SK-N-SH treated with all-trans-retinoic acid at 6 μM for 48 hours (cell line): ENCODE measurements around the gene TSEN54.

ENCODE experiments used
- BACH2 ChIP-seq: fragments of 250-450 bp; sonication (Bioruptor Pico); IDR thresholded peaks from 2 replicates; pipeline ENCODE4 v1.9.0; 2021; ENCODE audit warnings: mild to moderate bottlenecking, borderline replicate concordance
- ESRRG ChIP-seq: fragments of 250-450 bp; sonication (Bioruptor Pico); IDR thresholded peaks from 2 replicates; pipeline ENCODE4 v1.6.1; 2021; ENCODE audit warnings: mild to moderate bottlenecking
- OSR1 ChIP-seq: fragments of 250-450 bp; sonication (Bioruptor Pico); IDR thresholded peaks from 2 replicates; pipeline ENCODE4 v1.8.0; 2022; ENCODE audit warnings: moderate library complexity, mild to moderate bottlenecking, inconsistent platforms
- PPARA ChIP-seq: fragments of 250-450 bp; sonication (Bioruptor Pico); IDR thresholded peaks from 2 replicates; pipeline ENCODE4 v1.5.0; 2020; ENCODE audit warnings: mild to moderate bottlenecking, borderline replicate concordance
- RARB ChIP-seq: fragments of 250-450 bp; sonication (Bioruptor Pico); IDR thresholded peaks from 2 replicates; pipeline ENCODE4 v1.8.0; 2021; ENCODE audit warnings: mild to moderate bottlenecking, moderate library complexity
- TCF4 ChIP-seq: fragments of 250-450 bp; sonication (Bioruptor Pico); IDR thresholded peaks from 2 replicates; pipeline ENCODE4 v1.8.0; 2021; ENCODE audit warnings: mild to moderate bottlenecking, moderate library complexity, borderline replicate concordance
- TOX ChIP-seq: fragments of 250-450 bp; sonication (Bioruptor Pico); IDR thresholded peaks from 2 replicates; pipeline ENCODE4 v1.8.0; 2021; ENCODE audit warnings: mild to moderate bottlenecking, moderate library complexity, borderline replicate concordance
- ZFP3 ChIP-seq: fragments of 250-450 bp; sonication (Bioruptor Pico); IDR thresholded peaks from 2 replicates; pipeline ENCODE4 v1.5.0; 2020; ENCODE audit warnings: mild to moderate bottlenecking, moderate library complexity
- ZFP30 ChIP-seq: fragments of 450-650 bp; formaldehyde crosslinking; IDR thresholded peaks from 2 replicates; pipeline ENCODE4 v1.5.0; 2022; ENCODE audit warnings: mild to moderate bottlenecking, moderate library complexity
- ZNF565 ChIP-seq: fragments of 450-650 bp; formaldehyde crosslinking; conservative IDR thresholded peaks from 2 replicates; pipeline ENCODE4 v1.5.0; 2020; ENCODE audit warnings: low read depth, mild to moderate bottlenecking, moderate library complexity
- TF ChIP-seq, protein P1 (sequence below): fragments of 250-450 bp; sonication (Bioruptor Pico); IDR thresholded peaks from 2 replicates; pipeline ENCODE4 v1.8.0; 2020; ENCODE audit warnings: mild to moderate bottlenecking, moderate library complexity, borderline replicate concordance
- TF ChIP-seq, protein P2 (sequence below): fragments of 250-450 bp; sonication (Bioruptor Pico); IDR thresholded peaks from 2 replicates; pipeline ENCODE4 v1.5.1; 2021; ENCODE audit warnings: mild to moderate bottlenecking, moderate library complexity
- TF ChIP-seq, protein P3 (sequence below): fragments of 250-450 bp; sonication (Bioruptor Pico); IDR thresholded peaks from 2 replicates; pipeline ENCODE4 v1.5.1; 2020; ENCODE audit warnings: low read depth, mild to moderate bottlenecking, moderate library complexity
- TF ChIP-seq, protein P4 (sequence below): fragments of 250-450 bp; sonication (Bioruptor Pico); IDR thresholded peaks from 2 replicates; pipeline ENCODE4 v1.5.0; 2020; ENCODE audit warnings: mild to moderate bottlenecking, moderate library complexity

DNA sequence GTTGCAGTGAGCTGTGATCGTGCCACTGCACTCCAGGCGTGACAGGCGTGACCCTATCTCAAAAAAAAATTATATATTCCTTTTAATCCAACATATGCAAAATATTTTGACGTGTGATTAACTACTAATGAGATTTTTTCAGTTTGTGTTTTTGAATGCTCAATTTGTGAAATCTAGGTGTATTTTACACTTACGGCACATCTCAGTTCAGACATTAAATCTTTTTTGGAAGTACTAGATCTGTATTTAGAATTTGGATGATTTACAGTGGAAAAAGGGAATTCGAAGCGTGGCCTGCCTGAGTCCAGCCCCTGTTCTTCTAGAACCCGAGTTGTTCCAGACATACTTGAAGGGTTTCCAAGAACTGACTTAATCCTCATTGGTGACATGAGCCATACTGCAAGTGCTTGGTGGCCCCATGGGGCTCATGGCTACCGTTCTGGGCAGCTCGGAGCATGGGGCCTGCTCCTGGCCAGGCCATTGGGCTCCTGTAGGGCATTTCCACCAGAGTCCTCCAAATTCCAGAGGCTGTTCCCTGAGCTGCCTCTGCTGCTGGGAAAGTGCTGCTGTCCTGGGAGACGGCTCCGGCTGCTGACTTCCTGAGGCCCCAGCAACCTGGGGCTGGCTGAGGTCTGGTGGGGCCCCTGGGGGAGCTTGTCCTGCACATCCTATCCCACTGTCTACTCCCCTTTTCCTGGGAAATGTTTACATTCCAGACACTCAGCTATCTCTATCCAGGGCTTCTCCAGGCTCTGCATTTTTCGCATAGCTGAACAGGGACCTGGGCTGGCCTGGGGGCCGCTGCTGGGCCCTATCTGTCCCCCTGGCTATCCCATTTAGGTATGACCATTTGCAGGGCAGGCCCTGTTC lies 36.3 kb downstream of the TSEN54 start:
- TF ChIP-seq ZNF565 (CRISPR knock-in tag) (no peak), TCF4 (CRISPR knock-in tag) (no peak), PPARA (CRISPR knock-in tag) (no peak), ZFP30 (CRISPR knock-in tag) (no peak), TOX (CRISPR knock-in tag) (no peak), ZFP3 (CRISPR knock-in tag) (no peak), RARB (CRISPR knock-in tag) (no peak), BACH2 (CRISPR knock-in tag) (no peak), ESRRG (no peak), OSR1 (CRISPR knock-in tag) (no peak)
- TF ChIP-seq, protein P1, sequence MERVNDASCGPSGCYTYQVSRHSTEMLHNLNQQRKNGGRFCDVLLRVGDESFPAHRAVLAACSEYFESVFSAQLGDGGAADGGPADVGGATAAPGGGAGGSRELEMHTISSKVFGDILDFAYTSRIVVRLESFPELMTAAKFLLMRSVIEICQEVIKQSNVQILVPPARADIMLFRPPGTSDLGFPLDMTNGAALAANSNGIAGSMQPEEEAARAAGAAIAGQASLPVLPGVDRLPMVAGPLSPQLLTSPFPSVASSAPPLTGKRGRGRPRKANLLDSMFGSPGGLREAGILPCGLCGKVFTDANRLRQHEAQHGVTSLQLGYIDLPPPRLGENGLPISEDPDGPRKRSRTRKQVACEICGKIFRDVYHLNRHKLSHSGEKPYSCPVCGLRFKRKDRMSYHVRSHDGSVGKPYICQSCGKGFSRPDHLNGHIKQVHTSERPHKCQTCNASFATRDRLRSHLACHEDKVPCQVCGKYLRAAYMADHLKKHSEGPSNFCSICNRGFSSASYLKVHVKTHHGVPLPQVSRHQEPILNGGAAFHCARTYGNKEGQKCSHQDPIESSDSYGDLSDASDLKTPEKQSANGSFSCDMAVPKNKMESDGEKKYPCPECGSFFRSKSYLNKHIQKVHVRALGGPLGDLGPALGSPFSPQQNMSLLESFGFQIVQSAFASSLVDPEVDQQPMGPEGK (CRISPR knock-in tag) = no peak
- TF ChIP-seq, protein P2, sequence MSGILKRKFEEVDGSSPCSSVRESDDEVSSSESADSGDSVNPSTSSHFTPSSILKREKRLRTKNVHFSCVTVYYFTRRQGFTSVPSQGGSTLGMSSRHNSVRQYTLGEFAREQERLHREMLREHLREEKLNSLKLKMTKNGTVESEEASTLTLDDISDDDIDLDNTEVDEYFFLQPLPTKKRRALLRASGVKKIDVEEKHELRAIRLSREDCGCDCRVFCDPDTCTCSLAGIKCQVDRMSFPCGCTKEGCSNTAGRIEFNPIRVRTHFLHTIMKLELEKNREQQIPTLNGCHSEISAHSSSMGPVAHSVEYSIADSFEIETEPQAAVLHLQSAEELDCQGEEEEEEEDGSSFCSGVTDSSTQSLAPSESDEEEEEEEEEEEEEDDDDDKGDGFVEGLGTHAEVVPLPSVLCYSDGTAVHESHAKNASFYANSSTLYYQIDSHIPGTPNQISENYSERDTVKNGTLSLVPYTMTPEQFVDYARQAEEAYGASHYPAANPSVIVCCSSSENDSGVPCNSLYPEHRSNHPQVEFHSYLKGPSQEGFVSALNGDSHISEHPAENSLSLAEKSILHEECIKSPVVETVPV (CRISPR knock-in tag) = no peak
- TF ChIP-seq, protein P3, sequence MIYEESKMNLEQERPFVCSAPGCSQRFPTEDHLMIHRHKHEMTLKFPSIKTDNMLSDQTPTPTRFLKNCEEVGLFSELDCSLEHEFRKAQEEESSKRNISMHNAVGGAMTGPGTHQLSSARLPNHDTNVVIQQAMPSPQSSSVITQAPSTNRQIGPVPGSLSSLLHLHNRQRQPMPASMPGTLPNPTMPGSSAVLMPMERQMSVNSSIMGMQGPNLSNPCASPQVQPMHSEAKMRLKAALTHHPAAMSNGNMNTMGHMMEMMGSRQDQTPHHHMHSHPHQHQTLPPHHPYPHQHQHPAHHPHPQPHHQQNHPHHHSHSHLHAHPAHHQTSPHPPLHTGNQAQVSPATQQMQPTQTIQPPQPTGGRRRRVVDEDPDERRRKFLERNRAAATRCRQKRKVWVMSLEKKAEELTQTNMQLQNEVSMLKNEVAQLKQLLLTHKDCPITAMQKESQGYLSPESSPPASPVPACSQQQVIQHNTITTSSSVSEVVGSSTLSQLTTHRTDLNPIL (CRISPR knock-in tag) = no peak
- TF ChIP-seq, protein P4, sequence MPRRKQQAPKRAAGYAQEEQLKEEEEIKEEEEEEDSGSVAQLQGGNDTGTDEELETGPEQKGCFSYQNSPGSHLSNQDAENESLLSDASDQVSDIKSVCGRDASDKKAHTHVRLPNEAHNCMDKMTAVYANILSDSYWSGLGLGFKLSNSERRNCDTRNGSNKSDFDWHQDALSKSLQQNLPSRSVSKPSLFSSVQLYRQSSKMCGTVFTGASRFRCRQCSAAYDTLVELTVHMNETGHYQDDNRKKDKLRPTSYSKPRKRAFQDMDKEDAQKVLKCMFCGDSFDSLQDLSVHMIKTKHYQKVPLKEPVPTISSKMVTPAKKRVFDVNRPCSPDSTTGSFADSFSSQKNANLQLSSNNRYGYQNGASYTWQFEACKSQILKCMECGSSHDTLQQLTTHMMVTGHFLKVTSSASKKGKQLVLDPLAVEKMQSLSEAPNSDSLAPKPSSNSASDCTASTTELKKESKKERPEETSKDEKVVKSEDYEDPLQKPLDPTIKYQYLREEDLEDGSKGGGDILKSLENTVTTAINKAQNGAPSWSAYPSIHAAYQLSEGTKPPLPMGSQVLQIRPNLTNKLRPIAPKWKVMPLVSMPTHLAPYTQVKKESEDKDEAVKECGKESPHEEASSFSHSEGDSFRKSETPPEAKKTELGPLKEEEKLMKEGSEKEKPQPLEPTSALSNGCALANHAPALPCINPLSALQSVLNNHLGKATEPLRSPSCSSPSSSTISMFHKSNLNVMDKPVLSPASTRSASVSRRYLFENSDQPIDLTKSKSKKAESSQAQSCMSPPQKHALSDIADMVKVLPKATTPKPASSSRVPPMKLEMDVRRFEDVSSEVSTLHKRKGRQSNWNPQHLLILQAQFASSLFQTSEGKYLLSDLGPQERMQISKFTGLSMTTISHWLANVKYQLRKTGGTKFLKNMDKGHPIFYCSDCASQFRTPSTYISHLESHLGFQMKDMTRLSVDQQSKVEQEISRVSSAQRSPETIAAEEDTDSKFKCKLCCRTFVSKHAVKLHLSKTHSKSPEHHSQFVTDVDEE (CRISPR knock-in tag) = no peak
